CD8-positive, alpha-beta memory T cell (primary cell): ENCODE data around the gene MEGF9. TPM values are rescaled to one million over a fixed set of nuclear protein-coding genes. Genes with fewer than 3 reads are reported as not detected.
"Not testable (repeated sequence)": the region's sequence is repeated elsewhere in the genome, so short reads cannot be mapped to it uniquely, and the experiment has no call there.

ENCODE experiments used
- CTCF ChIA-PET: fragments of 350-600 bp; sonication (Branson Sonifier 250); formaldehyde crosslinking; loops from one replicate; lab custom pipeline; 2021; ENCODE audit warnings: antibody characterized with exemption; lab: Charles Lee
- POLR2A ChIA-PET: fragments of 350-600 bp; sonication (Branson Sonifier 250); formaldehyde crosslinking; loops from one replicate; lab custom pipeline; 2021; ENCODE audit warnings: antibody characterized with exemption; lab: Charles Lee
- DNase-seq, 5 donors: peaks; one replicate each; pipeline versions ENCODE4 v3.0.0 to v3.0.0-alpha.2; 2020 to 2022; ENCODE audit warnings: mixed read lengths in 1 of 5
- H3K27ac ChIP-seq: one replicate; pipeline ENCODE4 v1.7.0; 2013; ENCODE audit warnings: low read depth, mild to moderate bottlenecking, low read length, moderate library complexity
- H3K27me3 ChIP-seq: 2 replicates; pipeline ENCODE4 v1.7.0; 2013; ENCODE audit warnings: low read length, mild to moderate bottlenecking; ENCODE audit not compliant: insufficient read depth, poor library complexity, severe bottlenecking
- H3K36me3 ChIP-seq: 2 replicates; pipeline ENCODE4 v1.7.0; 2013; ENCODE audit warnings: mild to moderate bottlenecking, low read length, moderate library complexity; ENCODE audit not compliant: insufficient read depth
- H3K4me1 ChIP-seq: 2 replicates; pipeline ENCODE4 v1.7.0; 2013; ENCODE audit warnings: mild to moderate bottlenecking, low read length, moderate library complexity; ENCODE audit not compliant: insufficient read depth
- H3K4me3 ChIP-seq: 2 replicates; pipeline ENCODE4 v1.7.0; 2013; ENCODE audit warnings: mild to moderate bottlenecking, low read length
- H3K9me3 ChIP-seq: 2 replicates; pipeline ENCODE4 v1.7.0; 2013; ENCODE audit warnings: mild to moderate bottlenecking, low read length
- H3K27ac Mint-ChIP-seq, 8 donors: one replicate each; pipeline ENCODE4 v1.8.0; 2020 to 2021; ENCODE audit warnings: mixed read lengths in 8 of 8, mild to moderate bottlenecking in 6 of 8, inconsistent platforms in 3 of 8, moderate library complexity in 3 of 8
- H3K27me3 Mint-ChIP-seq, 2 donors: one replicate each; pipeline ENCODE4 v1.8.0; 2020 to 2021; ENCODE audit warnings: mixed read lengths in 2 of 2, mild to moderate bottlenecking in 1 of 2, moderate library complexity in 1 of 2
- H3K36me3 Mint-ChIP-seq, 3 donors: one replicate each; pipeline ENCODE4 v1.8.0; 2020 to 2021; ENCODE audit warnings: mixed read lengths in 3 of 3, inconsistent platforms in 1 of 3, mild to moderate bottlenecking in 1 of 3
- H3K4me1 Mint-ChIP-seq, 3 donors: one replicate each; pipeline ENCODE4 v1.8.0; 2020 to 2021; ENCODE audit warnings: mixed read lengths in 3 of 3, inconsistent platforms in 1 of 3, mild to moderate bottlenecking in 1 of 3
- H3K4me3 Mint-ChIP-seq, 7 donors: one replicate each; pipeline ENCODE4 v1.8.0; 2020 to 2021; ENCODE audit warnings: mixed read lengths in 7 of 7, mild to moderate bottlenecking in 6 of 7, moderate library complexity in 4 of 7, inconsistent platforms in 2 of 7
- H3K9me3 Mint-ChIP-seq, 5 donors: one replicate each; pipeline ENCODE4 v1.8.0; 2020 to 2022; ENCODE audit warnings: mixed read lengths in 5 of 5, mild to moderate bottlenecking in 3 of 5, moderate library complexity in 2 of 5, inconsistent platforms in 1 of 5
- polyA plus RNA-seq: library from polyadenylated mRNA; unstranded; fragments of 300-500 nt; fragmentation: Illumina TruSeq; gene quantifications from one replicate; pipeline ENCODE4 v1.2.3, GENCODE V29; 2021
- total RNA-seq, 2 experiments: library from RNA; stranded (reverse); gene quantifications; one replicate each; pipeline ENCODE4 v1.2.3, GENCODE V29; 2021

MEGF9 gene
- total and polyA plus RNA-seq, 3 experiments from 2014 or later: 3.9 to 7.0 (median 6.9) TPM

DNA sequence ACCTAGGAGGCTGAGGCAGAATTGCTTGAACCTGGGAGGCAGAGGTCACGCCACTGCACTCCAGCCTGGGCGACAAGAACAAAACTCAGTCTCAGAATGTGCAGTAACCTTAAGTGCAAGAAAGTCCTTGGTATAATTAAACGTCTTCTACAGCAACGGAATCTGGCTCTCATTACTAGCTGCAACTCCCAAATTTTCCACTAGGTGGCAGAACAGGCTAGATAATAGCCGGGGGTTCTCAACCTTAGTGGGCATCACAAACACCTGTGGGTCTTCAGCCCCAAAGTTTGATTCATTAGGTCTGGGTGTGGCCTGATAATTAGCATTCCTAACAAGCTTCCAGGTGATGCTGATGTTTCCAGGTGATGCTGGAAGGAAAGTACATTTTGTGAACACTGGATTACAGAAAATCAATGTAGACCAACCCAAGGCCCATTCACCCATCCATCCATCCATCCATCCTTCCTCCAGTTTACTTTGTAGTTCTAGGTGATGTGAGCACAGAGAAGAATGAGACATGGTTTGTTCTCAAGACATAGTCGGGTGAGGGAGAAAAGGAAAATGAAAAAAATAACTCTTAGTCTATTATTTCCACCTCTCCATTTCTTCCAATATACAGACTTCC lies 41.7 kb upstream of the MEGF9 start:
- Histone ChIP-seq H3K4me3 (no peak overlapping the region), H3K4me1 (no peaks in the 10 kb centered on the region), H3K27ac (no peak overlapping the region), H3K27me3 (no peaks in the 10 kb centered on the region), H3K36me3 (no peaks in the 10 kb centered on the region), H3K9me3 (no peaks in the 10 kb centered on the region)
- ChIA-PET CTCF (interaction anchor here (0.8 to 4.8 kb wide), 20 partner anchors 8 to 564 kb away, joined by 3 to 49 read pairs (median 4); partner anchors contain the start of genes C5, CNTRL and FBXW2), POLR2A (interaction anchor here (0.6 to 0.8 kb wide), 2 partner anchors 10 to 218 kb away, joined by 3 read pairs; no protein-coding TSS in a partner anchor)
- H3K9me3 Mint-ChIP-seq: no peaks in the 10 kb centered on the region
- peaks cover 0 to 21% (median 3%) of the 10 kb centered on the region in 3 donors for H3K36me3 Mint-ChIP-seq
- H3K27ac Mint-ChIP-seq: peak overlapping the region in 7 of 8 donors; percentile 12 to 68 (median 54)
- H3K4me3 Mint-ChIP-seq: no peak overlapping the region
- no peaks in the 10 kb centered on the region for H3K27me3 Mint-ChIP-seq
- peaks cover 0 to 3% (median 0%) of the 10 kb centered on the region in 3 donors for H3K4me1 Mint-ChIP-seq
- DNase-seq: peak; percentile 42 to 73 (median 60)

- no peaks in the 10 kb centered on the region for H3K9me3 Mint-ChIP-seq
- no peaks in the 10 kb centered on the region for H3K9me3 ChIP-seq
- ChIA-PET POLR2A (no interaction called here), CTCF (interaction anchor here (1.0 to 4.8 kb wide), 16 partner anchors 9 to 565 kb away, joined by 3 to 49 read pairs (median 4); partner anchors contain the start of genes C5 and FBXW2)
- H3K4me3 Mint-ChIP-seq: no peak overlapping the region
- no peaks in the 10 kb centered on the region for H3K27me3 Mint-ChIP-seq
- H3K27me3 ChIP-seq: no peaks in the 10 kb centered on the region
- no peaks in the 10 kb centered on the region for H3K4me1 ChIP-seq
- H3K4me1 Mint-ChIP-seq: no peaks in the 10 kb centered on the region
- no peak for DNase-seq
- no peak overlapping the region for H3K27ac ChIP-seq
- no peaks in the 10 kb centered on the region for H3K36me3 ChIP-seq
- H3K4me3 ChIP-seq: no peak overlapping the region
- no peak overlapping the region for H3K27ac Mint-ChIP-seq
- peaks cover 0 to 17% (median 3%) of the 10 kb centered on the region in 3 donors for H3K36me3 Mint-ChIP-seq
Observed at GRCh38 chr9:120755044-120755443, 40.8 kb upstream of the MEGF9 start.

GRCh38 chr9:120750421-120750820 lies 36.2 kb upstream of the MEGF9 start:
- H3K4me3 Mint-ChIP-seq: no peak overlapping the region
- DNase-seq: no peak
- no peak overlapping the region for H3K27ac Mint-ChIP-seq
- Histone ChIP-seq H3K4me3 (no peak overlapping the region), H3K9me3 (no peaks in the 10 kb centered on the region), H3K27me3 (no peaks in the 10 kb centered on the region), H3K36me3 (no peaks in the 10 kb centered on the region), H3K4me1 (no peaks in the 10 kb centered on the region), H3K27ac (no peak overlapping the region)
- ChIA-PET POLR2A (no interaction called here), CTCF (interaction anchor here (0.7 kb wide), 1 partner anchor 321 kb away, joined by 3 read pairs; no protein-coding TSS in a partner anchor)
- peaks cover 2 to 4% (median 3%) of the 10 kb centered on the region in 3 donors for H3K36me3 Mint-ChIP-seq
- no peaks in the 10 kb centered on the region for H3K4me1 Mint-ChIP-seq
- no peaks in the 10 kb centered on the region for H3K9me3 Mint-ChIP-seq
- no peaks in the 10 kb centered on the region for H3K27me3 Mint-ChIP-seq

DNA sequence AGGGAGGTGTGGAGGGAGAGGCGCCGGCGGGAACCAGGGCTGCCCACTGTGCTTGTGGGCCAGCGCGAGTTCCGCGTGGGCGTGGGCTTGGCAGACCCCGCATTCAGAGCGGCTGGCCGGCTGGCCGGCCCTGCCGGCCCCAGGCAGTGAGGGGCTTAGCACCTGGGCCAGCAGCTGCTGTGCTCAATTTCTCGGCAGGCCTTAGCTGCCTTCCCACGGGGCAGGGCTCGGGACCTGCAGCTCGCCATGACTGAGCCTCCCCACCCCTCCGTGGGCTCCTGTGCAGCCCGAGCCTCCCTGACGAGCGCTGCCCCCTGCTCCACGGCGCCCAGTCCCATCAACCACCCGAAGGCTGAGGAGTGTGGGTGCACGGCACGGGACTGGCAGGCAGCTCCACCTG lies 32.1 kb upstream of the MEGF9 start:
- H3K27me3 Mint-ChIP-seq, POLR2A ChIA-PET, DNase-seq: not testable (repeated sequence)

GRCh38 chr9:120745278-120745677 lies 31.0 kb upstream of the MEGF9 start:
- Histone ChIP-seq H3K27me3 (no peaks in the 10 kb centered on the region), H3K27ac (no peak overlapping the region), H3K9me3 (no peaks in the 10 kb centered on the region), H3K36me3 (no peaks in the 10 kb centered on the region), H3K4me3 (no peak overlapping the region), H3K4me1 (no peaks in the 10 kb centered on the region)
- DNase-seq: no peak
- Mint-ChIP-seq H3K27ac (no peak overlapping the region), H3K9me3 (no peaks in the 10 kb centered on the region), H3K4me3 (no peak overlapping the region), H3K36me3 (peaks cover 2 to 8% (median 2%) of the 10 kb centered on the region in 3 donors), H3K4me1 (no peaks in the 10 kb centered on the region), H3K27me3 (no peaks in the 10 kb centered on the region)
- ChIA-PET CTCF (no interaction called here), POLR2A (no interaction called here)

More for the DNA sequence above, 32.1 kb upstream of the MEGF9 start:
- H3K27ac Mint-ChIP-seq, H3K27me3 ChIP-seq, H3K4me1 Mint-ChIP-seq, H3K4me1 ChIP-seq, H3K4me3 Mint-ChIP-seq, H3K27ac ChIP-seq, H3K36me3 Mint-ChIP-seq, CTCF ChIA-PET, H3K4me3 ChIP-seq, H3K9me3 ChIP-seq, H3K9me3 Mint-ChIP-seq, H3K36me3 ChIP-seq: not testable (repeated sequence)

DNA sequence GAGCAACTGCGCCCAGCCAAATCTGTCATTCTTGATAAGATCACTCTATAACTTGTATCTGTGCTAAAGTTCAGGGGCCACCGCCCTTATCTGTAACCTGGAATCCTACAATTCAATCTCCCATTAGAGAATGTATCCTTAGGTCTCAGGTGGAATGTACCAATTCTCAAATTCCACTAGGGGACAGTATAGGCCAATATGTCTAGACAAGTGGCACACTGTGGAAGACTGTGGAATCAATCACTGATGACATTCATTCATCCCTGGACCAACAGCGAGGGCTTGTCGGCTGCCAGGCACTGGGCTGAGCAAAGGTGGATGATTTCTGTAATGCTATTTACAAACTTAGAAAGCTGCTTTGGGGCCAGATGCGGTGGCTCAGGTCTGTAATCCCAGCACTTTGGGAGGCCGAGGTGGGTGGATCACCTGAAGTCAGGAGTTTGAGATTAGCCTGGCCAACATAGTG lies 28.7 kb upstream of the MEGF9 start:
- no peaks in the 10 kb centered on the region for H3K36me3 ChIP-seq
- DNase-seq: peak in 1 of 5 donors; percentile 11
- H3K4me3 ChIP-seq: no peak overlapping the region
- no peaks in the 10 kb centered on the region for H3K9me3 ChIP-seq
- no peaks in the 10 kb centered on the region for H3K27me3 ChIP-seq
- H3K27me3 Mint-ChIP-seq: no peaks in the 10 kb centered on the region
- H3K27ac ChIP-seq: no peak overlapping the region
- H3K4me1 Mint-ChIP-seq: no peaks in the 10 kb centered on the region
- CTCF ChIA-PET: interaction anchor here (1.4 kb wide), 1 partner anchor 317 kb away, joined by 3 read pairs; no protein-coding TSS in a partner anchor
- H3K4me3 Mint-ChIP-seq: no peak overlapping the region
- H3K36me3 Mint-ChIP-seq: peaks cover 2 to 8% (median 2%) of the 10 kb centered on the region in 3 donors
- no peaks in the 10 kb centered on the region for H3K9me3 Mint-ChIP-seq
- no peak overlapping the region for H3K27ac Mint-ChIP-seq
- H3K4me1 ChIP-seq: no peaks in the 10 kb centered on the region
- POLR2A ChIA-PET: no interaction called here

GRCh38 chr9:120741701-120742100 lies 27.4 kb upstream of the MEGF9 start:
- ChIA-PET POLR2A (no interaction called here), CTCF (interaction anchor here (1.4 kb wide), 1 partner anchor 318 kb away, joined by 3 read pairs; no protein-coding TSS in a partner anchor)
- no peaks in the 10 kb centered on the region for H3K27me3 ChIP-seq
- Mint-ChIP-seq H3K27me3 (no peaks in the 10 kb centered on the region), H3K36me3 (peaks cover 2 to 8% (median 2%) of the 10 kb centered on the region in 3 donors), H3K27ac (no peak overlapping the region), H3K9me3 (no peaks in the 10 kb centered on the region), H3K4me1 (no peaks in the 10 kb centered on the region), H3K4me3 (no peak overlapping the region)
- H3K9me3 ChIP-seq: no peaks in the 10 kb centered on the region
- H3K4me1 ChIP-seq: no peaks in the 10 kb centered on the region
- H3K4me3 ChIP-seq: no peak overlapping the region
- no peak for DNase-seq
- no peak overlapping the region for H3K27ac ChIP-seq
- no peaks in the 10 kb centered on the region for H3K36me3 ChIP-seq

GRCh38 chr9:120741191-120741590 lies 26.9 kb upstream of the MEGF9 start:
- CTCF ChIA-PET: no interaction called here
- H3K27ac Mint-ChIP-seq: no peak overlapping the region
- POLR2A ChIA-PET: no interaction called here

More at GRCh38 chr9:120741191-120741590, 26.9 kb upstream of the MEGF9 start:
- H3K27me3 Mint-ChIP-seq: no peaks in the 10 kb centered on the region
- no peak overlapping the region for H3K4me3 ChIP-seq
- DNase-seq: no peak
- no peak overlapping the region for H3K27ac ChIP-seq
- peaks cover 2 to 8% (median 2%) of the 10 kb centered on the region in 3 donors for H3K36me3 Mint-ChIP-seq
- H3K36me3 ChIP-seq: no peaks in the 10 kb centered on the region
- no peak overlapping the region for H3K4me3 Mint-ChIP-seq
- no peaks in the 10 kb centered on the region for H3K9me3 Mint-ChIP-seq
- no peaks in the 10 kb centered on the region for H3K9me3 ChIP-seq
- H3K27me3 ChIP-seq: no peaks in the 10 kb centered on the region
- no peaks in the 10 kb centered on the region for H3K4me1 ChIP-seq
- no peaks in the 10 kb centered on the region for H3K4me1 Mint-ChIP-seq
